Stomach (tissue), 4 donors: ENCODE data around the gene SNX32.

Source experiments
- POLR2A ChIP-seq, 4 donors: fragments of 450-650 bp; IDR thresholded peaks; one replicate each; pipeline ENCODE4 v1.6.1; 2016; ENCODE audit warnings: antibody characterized with exemption in 4 of 4, control low read depth in 2 of 4, mild to moderate bottlenecking in 1 of 4, moderate library complexity in 1 of 4
- POLR2AphosphoS5 ChIP-seq, 3 donors: sonication (generic); formaldehyde crosslinking; IDR thresholded peaks; one replicate each; pipeline ENCODE4 v1.6.1; 2016; ENCODE audit warnings: antibody characterized with exemption in 3 of 3
- TF ChIP-seq, protein P1 (sequence below), 7 experiments: fragments of 450-650 bp in 4 of 7; fragments of 200-600 bp in 3 of 7; sonication (generic) in 3 of 7; IDR thresholded peaks; one replicate each; pipeline ENCODE4 v1.5.1; 2016 to 2019; ENCODE audit warnings: antibody characterized with exemption in 7 of 7, control low read depth in 2 of 7, mild to moderate bottlenecking in 1 of 7

DNA sequence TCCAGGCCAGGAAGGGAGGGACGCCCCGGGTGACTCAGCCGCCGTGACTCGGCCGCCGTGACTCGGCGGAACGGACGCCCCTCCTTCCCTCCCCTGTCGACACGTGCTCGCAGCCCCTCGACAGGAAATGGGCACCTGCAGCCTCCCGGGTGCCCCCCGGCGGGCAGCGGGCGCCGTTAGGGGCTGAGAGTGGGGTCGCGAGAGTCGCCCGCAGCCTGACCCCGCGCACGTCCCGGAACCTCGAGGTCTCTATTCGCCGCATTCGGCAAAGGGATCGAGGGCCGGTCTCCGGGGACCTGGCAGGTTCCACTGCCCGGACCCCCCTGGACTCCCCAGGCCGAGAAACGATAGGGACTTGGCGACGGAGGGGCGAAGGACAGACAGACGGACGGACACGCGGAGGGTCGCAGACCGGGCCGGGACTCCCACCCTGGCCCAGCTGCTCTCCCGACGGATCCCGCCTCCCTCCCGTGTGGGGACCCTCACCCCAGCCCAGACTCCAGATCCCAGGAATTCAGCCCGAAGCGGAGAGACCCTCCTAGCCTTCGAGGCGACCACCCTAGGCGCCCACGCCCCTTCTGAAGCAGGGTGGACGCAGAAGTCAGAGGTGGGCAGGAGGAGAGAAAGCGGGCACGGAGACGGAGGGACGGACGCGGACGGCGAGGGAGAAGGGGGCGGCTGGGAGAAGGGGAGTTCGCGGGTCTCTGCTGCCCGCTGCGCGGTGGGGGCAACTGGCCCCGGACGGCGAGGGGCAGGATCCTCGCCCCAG is 65.8 kb downstream of the SNX32 start:
- TF ChIP-seq, protein P1, sequence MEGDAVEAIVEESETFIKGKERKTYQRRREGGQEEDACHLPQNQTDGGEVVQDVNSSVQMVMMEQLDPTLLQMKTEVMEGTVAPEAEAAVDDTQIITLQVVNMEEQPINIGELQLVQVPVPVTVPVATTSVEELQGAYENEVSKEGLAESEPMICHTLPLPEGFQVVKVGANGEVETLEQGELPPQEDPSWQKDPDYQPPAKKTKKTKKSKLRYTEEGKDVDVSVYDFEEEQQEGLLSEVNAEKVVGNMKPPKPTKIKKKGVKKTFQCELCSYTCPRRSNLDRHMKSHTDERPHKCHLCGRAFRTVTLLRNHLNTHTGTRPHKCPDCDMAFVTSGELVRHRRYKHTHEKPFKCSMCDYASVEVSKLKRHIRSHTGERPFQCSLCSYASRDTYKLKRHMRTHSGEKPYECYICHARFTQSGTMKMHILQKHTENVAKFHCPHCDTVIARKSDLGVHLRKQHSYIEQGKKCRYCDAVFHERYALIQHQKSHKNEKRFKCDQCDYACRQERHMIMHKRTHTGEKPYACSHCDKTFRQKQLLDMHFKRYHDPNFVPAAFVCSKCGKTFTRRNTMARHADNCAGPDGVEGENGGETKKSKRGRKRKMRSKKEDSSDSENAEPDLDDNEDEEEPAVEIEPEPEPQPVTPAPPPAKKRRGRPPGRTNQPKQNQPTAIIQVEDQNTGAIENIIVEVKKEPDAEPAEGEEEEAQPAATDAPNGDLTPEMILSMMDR (IDR thresholded peaks at IDR 0.05) = no peak
- TF ChIP-seq POLR2AphosphoS5 (IDR thresholded peaks at IDR 0.05) = peak in 2 of 3 donors; percentile 31 to 71
- no peak for TF ChIP-seq POLR2A (IDR thresholded peaks at IDR 0.05)
